HuH-7.5 (cell line): ENCODE data around the gene SCN1A.
"Not testable (repeated sequence)": the region's sequence is repeated elsewhere in the genome, so short reads cannot be mapped to it uniquely, and the experiment has no call there.

Experiments used
- DNase-seq: peaks from one replicate; pipeline ENCODE4 v3.0.0; 2011; ENCODE audit warnings: low spot score

Gene SCN1A

DNA sequence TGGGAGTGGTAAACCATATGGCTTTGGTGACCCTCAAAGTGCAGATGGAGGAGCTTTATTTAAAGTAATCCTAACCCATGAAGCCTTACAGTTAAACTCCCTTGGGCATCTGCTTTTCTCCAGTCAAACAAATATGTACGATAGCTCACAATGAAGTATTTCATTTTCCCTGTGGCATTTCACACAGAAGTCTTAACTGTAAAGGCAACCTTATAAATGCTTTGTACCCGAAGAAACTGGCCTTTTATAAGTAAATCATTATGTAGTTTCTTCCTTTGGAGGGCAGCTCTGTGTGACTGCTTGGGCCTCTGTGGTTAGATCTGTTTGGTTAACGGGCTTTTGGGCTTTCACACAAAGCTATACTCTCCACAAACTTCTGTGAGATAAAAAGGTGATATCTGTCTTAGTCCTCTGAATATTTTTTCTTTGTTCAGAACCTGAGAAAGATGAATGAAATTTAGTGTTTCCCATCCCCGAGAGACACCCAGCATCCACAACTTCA is 46.6 kb downstream of the SCN1A start:
- DNase-seq = no peak

DNA sequence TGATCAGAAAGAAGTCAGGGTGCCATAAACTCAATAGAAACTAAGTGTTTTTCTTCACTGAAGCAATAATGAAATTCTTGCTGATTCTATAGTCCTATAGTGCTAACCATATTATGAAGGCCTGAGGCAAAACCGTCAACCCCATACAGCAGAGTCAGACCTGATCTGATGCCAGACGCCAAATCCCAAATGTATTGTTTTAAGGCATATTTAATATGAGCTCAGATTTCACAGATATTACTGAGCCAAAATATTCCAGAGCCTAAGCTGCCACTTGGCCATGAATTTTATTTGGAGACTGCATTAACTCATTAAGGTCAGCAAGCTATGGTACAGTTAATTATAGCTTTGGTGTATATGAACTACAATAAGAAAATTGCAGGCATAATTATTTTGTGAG is 53.4 kb downstream of the SCN1A start:
- no peak for DNase-seq

DNA sequence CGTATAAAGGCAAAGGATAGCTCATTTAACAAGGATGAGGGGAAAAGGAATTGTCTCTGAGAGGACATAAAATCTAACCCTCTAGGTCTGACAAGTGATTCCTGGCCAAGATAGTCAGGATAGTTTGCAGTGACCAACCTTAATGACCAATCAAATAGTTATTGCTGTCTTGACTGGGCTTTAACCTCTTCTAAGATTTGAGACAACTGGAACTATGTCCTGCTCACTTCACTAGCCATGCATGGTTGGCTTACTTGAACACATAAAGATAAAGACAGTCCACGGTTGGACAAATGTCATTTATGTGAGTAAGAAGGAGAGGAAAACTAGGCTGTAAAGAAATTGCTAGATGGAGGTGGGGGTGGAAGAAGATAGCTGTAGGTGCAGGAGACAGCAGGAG is 53.8 kb downstream of the SCN1A start:
- no peak for DNase-seq

DNA sequence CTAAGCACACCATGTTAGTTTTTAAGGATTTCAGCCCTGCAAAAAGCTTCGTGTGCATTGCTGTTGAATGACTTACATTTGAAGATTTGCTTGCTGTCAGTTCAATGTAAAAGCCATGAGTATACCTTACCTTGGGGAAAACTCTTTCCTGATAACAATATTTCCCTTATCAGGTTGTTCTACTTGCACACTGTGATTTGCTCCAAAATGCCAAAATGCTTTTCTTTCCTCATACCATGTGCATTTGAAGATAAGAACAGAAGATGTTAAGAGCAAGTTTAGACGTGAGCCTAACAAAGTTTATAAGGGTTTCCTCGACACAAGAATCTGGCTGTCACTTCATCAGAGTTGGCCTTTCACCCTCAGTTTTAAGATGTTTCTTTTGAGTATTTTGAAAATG is 57.6 kb downstream of the SCN1A start:
- DNase-seq = no peak

DNA sequence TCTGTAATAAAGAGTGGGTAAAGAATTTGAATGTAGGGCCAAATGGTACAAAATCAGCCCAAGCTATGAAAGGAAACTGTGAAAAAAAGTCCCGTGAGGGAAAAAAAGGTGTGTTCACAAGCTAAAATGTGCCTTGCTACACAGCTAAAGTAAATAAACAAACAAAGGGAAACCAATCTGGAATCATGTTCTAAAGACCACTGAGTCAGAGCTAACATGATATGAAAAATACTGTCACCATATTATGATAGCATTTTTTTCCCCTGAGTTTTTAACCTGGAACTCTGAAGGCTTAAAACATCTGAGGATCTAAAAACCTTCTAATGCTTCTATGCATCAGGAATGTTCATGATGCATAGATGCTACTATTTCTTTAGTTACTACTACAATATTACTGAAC is 58.8 kb downstream of the SCN1A start:
- no peak for DNase-seq

DNA sequence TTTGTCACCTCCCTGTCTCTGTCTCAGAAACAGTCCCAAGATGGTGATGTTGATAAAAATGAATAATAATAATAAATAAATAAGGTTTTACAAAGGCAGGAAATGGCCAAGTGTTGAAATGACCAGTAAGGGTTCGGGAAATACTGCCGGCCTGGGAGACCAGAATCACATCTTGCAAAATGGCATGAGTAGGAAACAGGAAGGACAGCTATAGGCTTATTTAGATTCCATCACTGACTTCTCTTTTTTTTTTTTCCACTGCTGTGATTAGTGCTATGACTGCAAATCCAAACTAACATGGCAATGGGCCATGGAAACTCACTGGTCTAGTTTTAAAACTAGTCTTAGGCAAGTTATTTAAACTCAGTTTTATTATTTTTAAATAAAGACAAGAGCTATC is 60.6 kb downstream of the SCN1A start:
- DNase-seq = no peak

DNA sequence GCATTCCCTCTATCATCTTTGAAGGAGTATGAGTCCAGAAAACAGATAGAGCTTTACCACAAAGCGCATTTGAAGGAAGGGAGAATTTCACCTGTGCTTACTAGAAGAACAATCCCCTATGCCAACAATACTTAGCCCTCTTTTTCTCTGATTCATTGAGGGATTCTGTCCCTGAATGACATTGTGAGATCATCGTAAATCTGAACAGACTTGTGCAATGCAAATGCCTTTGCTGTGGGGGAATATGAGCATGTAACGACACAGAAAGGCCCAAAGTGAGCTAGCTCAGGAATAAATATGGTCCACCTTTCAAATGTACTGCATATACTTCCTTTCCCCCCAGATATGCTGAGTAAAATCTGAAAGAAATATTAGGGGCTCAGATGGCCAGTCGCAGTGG is 67.6 kb downstream of the SCN1A start:
- no peak for DNase-seq

DNA sequence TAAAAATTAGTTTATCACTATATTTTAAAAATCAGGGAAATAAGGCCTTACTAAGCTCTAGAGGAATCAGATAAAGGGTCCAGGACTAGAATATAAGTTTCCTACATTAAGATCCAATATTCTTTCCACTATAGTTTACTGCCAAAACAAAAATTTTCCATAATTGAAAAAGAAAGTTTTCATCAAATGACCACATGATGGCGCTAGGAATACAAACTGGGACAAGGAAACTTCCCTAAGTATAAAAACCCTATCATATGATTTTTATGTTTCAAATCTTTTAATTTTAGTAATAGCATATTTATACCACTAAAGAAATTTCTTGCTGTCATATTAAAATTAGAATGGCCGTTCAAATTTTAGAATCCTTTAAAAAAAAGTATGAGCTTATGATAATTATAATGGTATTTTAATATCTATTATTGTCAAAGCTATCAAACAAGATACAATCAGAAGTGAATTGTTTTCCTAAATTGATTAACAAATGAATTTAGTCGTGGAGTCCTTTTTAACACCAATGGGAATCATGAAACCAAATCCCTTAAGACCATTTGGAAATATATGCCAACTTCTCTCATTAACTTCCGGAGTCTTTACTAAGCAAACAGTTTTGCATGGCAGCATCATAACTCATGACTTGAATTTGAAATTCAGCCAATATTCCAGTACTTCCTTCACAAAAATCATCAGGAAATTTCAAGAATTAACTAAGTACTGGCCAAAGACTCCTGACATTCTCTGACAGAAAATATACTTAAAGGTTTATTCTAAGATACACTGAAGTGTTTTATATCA is 70.3 kb downstream of the SCN1A start:
- DNase-seq = no peak

DNA sequence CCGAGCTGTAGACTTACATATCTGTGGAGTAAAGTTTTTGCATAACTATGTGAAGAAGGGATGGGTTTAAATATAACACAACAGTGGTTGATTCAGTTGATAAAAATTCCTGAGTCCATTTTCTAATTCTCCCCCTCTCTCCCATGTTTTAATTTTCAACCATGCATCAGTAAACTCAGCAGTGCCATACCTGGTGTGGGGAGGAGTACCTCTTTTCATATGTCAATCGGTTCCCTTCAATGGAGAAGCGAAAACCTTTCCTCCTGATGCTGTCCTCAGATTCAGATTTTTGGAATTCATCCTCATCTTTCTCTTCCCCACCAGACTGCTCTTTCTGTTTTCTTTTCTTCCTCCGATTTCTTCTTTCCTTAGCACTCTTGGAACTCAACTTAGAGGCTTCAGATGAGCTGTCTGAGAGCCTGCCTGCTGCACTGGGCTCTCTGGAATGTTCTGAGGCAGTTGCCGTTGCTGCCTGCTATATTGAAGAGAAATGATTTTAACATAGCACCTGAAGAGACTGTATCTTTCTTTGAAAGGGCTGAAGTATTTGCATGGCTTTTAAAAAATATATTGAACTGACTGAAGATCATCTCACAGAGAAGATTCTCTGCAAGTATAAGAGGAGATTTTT is 82.9 kb downstream of the SCN1A start:
- DNase-seq = no peak

DNA sequence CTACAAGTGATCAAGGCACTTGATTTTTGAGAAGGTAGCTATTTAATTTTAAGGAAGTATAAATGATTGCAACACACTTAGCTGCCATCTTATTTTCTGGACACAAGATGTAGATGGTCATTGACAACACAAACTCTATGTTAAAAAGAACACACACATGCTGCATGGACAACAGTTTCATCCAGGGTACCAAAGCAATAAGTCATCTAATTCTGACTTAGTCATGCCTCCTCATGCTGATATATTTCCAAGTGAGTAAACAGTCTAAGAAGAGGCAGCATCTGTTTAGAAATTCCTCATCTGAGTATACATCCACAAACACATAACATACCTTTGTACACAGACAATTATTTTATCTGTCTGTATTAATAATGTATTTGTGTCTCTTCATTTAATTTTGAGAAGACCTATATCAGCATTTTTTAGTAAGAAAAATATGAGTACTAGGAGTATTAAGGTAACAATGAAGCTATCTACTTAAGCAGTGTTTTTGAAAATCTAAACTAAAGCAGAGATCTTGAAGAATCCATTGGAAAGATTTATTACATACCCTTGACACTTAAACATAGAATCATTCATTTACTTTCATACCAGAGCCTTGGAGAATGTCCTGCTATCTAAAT is 84.9 kb downstream of the SCN1A start:
- no peak for DNase-seq

DNA sequence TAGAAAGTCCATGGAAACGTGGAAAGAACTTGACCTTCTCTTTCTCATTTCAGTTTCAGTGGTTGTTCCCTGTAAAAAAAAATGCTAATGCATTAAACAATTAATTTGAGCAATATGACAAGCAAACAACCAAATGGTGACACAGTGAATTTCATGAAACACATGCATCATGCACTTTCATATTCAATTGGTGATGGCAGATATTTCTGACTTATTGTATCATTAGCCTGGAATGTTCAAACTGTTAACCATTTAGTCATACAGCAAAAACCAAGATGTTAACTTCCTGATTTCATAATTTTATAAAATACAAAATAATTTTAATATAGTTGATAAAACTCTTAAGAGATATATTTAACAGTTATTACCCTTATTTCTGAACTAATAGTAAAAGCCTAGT is 85.5 kb downstream of the SCN1A start:
- no peak for DNase-seq

DNA sequence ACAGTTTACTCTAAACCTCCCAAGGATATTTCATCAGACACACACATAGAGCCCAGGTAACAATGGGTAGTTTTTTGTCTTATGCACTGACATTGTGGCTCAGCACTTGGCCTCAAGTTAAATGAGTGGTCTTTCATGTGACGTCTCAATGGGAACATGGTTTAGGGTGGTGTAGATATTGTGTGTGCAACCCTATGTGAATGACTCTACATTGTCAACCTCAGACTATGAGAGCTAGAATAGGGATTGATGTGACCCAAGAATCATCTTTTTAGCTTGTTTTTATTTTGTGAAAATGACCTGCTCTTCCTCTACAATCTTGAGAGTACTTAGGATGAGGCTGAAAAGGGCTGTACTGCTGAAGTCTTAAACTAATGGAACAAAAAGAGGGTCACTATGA is 86.2 kb downstream of the SCN1A start:
- DNase-seq = no peak

DNA sequence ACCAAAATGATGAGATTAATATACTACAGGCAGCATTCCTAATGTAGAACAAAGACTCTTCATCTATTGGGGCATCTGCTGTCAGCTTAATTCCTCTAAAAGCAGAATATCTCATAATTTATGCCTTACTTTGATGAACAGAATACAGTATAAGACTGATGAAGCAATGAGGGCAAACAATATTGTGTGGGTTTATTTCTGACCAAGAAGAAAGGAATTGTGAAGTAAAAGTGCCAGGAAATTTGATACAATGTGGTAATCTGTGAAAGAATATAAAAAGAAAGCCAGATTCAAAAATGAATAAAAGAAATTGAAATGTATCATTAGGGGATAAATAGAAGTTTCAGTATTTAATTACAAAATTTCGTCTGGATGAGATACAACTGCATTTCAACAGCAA is 95.5 kb downstream of the SCN1A start:
- no peak for DNase-seq

DNA sequence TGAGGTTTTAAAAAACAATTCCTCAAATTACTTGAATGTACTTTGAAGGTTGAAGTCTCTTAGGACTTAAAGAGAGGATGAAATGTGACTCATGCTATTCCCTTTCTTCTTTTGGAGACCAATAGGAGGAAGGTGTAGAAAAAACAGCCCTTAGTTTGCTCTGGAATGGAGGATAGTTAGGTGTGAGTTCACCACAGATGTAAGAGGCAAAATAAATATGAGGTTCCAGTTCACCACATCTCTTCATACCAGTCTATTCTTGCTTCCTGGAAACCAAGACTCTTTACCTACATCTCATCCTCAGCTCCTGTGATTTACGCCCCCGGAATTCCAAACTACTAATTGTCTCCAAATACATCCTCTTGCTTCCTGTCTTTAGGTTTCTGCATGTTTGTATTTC is 96.8 kb downstream of the SCN1A start:
- no peak for DNase-seq

DNA sequence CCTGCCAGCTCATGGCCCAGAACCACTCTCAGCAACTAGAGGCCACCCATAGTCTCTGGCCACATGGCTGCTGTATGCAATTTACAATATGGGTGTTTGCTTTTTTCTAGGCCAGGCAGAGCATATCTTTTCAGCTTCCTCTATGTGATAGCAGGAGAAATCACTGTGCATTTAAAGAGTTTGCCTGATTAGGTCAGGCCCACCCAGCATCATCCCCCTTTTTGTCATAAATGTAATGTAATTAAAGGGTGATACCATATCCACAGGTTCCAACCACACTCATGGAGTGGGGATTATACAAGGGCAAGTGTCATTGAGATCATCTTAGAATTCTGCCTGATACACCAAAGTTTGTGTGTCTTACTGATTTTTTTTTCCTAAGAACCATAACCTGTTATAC is 102.5 kb downstream of the SCN1A start:
- no peak for DNase-seq

DNA sequence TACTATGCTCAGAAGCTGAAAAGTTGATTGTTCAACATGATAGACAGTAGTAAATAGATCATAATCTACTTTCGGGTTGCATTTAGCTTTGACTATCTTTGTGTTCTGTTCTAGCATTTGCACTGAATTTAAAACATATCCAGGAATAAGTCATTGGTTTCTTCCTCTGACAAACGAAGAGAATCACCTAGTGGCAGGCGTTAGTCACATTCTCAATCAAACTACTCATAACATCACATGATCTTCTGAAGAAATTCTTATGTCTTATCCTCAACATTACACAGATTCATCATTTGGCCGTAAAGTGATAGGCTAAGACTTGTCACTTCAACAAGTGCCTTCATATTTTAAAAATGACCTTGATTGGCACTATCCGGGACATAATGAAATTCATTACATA is 110.6 kb downstream of the SCN1A start:
- DNase-seq = no peak

DNA sequence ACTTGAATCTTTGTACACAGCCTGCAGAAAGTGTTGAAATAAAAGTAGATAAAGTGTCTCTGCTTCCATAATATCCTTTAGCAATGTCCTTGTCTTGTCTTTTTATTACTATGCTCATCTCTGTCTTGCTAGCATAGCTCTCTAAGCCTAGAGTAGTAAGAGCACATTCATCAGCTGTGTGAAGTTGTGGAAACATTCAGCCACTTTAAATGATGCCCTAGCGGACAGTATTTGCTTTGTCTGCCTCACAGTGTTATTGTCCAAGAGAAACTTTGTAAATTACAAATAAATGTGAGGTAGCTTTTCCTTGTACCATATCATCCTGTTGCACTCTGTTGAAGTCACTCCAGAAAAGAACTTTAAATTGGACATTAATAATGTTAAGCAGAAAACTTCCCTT is 113.9 kb downstream of the SCN1A start:
- DNase-seq = no peak

DNA sequence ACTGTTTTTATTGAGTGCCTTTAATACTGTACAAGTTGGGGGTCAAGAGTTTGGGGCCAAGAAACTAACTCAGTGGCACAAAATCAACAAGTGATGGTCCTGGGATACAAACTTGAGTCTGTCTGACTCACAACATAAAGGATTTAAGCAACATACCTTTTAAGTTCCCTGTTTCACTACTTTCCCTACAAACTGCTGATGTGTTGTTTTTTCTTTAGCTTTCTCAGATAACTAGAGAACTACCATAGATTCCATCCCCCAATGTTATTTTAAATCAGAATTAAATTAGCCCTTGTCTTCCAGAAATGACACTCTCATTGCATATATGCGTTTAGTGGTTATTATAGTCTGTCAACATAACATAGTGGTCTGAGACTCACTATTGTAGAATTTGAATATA is 116.2 kb downstream of the SCN1A start:
- no peak for DNase-seq

DNA sequence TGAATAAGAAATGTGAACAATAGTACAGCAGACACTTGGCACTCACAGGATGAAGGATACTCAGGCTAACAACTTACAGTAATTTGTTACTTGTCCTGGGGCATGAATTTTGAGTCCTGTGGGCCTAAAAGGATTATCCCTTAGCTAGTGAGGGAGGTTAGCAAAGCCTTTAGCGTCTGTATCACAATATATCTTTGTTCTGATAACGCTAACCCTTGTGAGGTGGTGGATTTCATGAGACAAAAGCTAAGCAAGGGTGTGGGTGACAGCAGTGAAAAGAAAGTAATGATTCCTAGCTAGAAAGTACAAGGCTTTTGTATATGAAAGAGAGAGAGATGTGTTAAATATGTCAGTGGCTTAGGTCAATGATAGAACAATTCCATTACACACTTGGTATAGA is 127.4 kb downstream of the SCN1A start:
- no peak for DNase-seq

DNA sequence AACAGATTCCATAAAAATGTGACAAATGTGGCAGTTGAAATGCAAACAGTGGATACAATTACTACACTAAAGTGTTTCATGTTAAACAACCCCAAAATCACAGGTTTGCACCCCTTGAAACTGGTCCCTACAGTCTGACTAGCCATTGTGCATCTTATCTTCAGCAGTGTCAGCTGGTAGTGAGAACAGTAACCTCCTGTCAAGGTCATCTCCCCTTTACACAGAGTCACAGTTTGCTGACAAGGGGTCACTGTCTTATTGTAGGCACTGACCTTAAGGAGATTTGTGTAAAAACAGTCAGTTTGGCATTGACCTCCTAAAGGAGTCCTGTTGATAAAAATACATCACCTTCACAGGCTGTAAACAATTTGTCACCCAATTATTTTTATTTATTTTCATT is 137.0 kb downstream of the SCN1A start:
- DNase-seq = no peak

DNA sequence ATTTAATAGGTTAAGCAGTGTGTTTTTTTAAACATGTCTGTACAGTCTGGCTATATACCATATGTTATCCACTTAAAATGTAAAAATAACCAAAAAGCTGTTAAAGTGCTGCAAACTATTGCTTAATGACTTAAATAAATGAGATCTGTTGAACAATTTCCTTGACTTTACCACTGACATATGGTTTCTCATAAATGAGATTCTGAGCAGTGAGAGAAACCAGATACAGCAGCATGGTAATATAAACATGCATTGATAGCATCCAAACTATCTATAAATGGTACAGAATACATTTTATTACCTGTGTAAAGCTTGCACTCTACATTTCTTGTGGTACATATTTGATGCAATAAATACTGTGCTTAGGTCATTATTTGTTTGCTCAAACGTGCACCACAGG is 138.0 kb downstream of the SCN1A start:
- no peak for DNase-seq

DNA sequence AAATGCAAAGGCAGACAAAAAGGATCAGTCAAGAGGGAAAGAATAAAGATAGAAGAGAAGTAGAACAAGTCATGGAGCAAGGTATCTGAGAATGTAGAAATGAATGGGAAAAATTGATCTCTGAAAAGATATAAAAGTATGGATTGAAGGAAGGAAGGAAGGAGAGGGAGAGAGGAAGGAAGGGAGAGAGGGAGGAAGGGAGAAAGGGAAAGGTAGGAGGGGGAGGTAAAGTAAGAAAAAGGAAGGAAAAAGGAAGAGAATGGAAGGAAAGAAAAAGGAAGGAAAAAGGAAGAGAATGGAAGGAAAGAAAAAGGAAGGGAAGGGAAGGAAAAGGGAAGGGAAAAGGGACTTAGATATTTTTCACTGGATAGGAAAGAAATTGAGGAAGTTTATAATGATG is 142.7 kb downstream of the SCN1A start:
- DNase-seq = no peak

DNA sequence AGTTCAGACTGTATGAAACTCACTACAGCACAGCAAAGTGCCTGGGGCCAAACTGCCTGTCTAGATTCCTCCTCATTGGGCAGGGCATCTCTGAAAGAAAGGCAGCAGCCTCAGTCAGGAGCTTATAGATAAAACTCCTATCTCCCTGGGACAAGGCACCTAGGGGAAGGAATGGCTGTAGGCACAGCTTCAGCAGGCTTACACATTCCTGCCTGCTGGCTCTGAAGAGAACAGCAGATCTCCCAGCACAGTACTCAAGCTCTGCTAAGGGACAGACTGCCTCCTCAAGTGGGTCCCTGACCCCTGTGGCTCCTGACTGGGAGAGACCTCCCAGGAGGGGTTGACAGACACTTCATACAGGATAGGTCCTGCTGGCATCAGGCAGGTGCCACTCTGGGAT is 155.7 kb downstream of the SCN1A start:
- DNase-seq = not testable (repeated sequence)
